Measurements from ENCODE around the gene RNF14. TPM values are rescaled to one million over a fixed set of nuclear protein-coding genes. Genes with fewer than 3 reads are reported as not detected.

RNF14 gene
- total and polyA plus RNA-seq, 2 of the 8 experiments (the other 6 are each of a cell fraction or from before 2014, with no cell fraction given): 4.7 to 20.2 TPM

DNA sequence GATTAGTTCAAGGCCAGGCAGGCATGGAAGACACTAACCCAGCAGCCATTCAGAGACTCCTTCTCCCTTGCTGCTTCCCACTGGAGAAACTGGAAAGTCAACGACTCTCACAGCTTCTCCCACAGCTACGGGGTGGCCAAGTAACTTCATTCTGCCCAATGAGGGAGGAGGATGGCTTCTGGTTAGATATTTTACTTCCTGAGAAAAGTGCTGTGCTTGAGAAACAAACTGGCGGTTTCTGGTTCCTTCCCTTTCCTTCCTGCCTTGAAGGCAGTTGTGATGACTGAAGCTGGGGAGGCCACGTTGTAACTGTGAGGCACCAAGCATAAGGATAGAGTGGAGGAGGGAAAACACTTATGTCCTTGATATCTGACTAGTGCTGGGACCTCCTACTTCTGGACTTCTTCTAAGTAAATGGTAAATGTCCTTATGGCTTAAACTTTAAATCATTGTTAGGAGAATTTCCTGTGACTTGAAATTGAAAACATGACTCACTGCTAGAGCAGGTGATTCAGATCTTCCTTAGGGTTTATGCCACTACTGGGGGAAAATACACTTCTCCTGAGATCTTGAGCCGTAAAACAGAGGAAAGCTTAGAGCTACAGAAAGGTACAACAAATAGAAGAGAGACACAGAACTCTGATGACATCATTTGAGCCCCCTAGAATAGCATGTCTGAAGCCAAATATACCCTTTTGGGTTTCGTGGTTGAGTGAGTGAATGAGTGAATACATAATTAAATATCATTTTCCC, 47.1 kb downstream of the RNF14 start (continued):
- no peak for TF ChIP-seq HDAC2 (IDR thresholded peaks at IDR 0.05; ENCODE audit: borderline replicate concordance in 1 of 2, low read depth in 2 of 2, low read length in 2 of 2)
- TF ChIP-seq RFX5 (IDR thresholded peaks at IDR 0.05; ENCODE audit: borderline replicate concordance, low read depth, low read length): no peak
- TF ChIP-seq RNF2 (IDR thresholded peaks at IDR 0.05; ENCODE audit: borderline replicate concordance, low read depth, low read length, missing control alignments, poor library complexity, severe bottlenecking): no peak

Measured in H1 (cell line).